HG02763 (cell line): Measurements from ENCODE around the gene NAV3.

Experiments used
- ATAC-seq: cut with Tn5 transposase; IDR thresholded peaks from one replicate; pipeline ENCODE4 v1.9.1; 2021; ENCODE audit warnings: mild to moderate bottlenecking, moderate library complexity; ENCODE audit not compliant: unreplicated experiment

Gene NAV3

DNA sequence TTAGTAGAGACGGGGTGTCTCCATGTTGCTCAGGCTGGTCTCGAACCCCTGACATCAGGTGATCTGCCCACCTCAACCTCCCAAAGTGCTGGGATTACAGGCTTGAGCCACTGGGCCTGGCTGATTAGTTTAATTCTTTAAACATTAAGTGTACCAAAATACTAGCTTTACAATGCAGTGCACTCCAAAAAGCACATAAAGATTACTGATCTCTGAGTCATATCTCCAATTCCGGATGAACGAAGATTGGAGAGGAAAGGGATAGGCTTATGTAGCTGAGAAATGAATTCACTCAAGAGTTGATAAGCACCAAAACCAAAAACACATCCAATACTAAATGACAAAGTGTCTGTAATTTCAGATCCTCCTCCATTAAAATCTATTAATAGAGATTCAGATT lies 15.1 kb downstream of the NAV3 start:
- ATAC-seq: no peak

DNA sequence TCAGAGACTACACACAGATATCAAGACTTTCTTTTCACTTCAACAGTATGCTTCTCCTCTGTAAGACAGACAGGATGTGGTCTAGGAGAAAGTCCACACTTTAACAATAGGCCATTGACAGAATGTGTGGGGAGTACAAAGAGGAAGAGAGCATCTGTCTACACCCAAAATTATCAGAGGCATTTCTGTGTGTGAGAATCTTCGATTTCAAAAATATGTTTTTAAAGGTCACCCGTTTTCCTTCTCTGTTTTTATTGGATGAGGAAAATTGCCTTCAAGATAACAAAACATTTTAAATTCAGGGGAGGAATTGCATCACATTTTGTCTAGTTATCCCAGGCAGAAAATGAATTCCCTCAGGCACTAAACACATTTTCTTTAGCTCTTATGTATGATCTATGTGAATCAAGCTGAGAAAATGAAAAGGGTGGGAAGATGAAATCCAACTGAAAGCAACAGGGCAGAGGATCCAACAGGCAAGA lies 16.4 kb downstream of the NAV3 start:
- ATAC-seq: peak; percentile 97

DNA sequence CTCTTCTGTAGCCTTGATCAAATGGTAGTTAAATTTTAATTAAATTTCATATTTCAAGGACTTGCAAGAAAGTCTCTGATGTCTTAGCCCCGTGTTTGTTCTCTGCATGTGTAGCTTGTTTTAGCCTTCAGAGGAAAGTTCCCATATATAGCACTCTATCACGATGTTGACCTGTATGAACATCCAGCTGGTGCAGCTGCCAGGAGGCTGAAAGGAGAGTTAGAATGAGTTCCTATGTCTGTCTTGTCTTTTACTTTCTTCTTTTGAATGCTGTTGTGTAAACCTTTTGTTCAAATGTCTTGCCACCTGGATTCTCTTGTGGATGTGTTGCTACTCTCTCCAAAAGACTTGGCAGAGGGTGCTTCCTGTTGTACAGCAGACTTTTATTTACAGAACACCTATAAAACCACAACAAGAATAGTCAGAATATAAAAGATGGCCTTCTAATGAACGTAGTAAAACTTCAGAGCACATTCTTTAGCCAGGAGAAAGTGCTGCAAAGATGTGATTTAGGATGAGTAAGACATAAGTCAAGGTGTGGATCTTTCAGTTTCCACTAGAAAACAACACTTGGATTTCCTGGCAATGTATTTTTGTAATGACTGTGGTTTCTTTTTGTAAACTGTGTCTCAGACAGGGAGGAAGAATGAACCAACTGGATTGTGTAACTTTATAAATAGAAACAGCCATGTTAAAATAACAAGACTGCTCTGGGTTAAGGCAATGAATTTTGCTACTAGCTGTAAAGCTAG lies 17.2 kb downstream of the NAV3 start:
- ATAC-seq: no peak

DNA sequence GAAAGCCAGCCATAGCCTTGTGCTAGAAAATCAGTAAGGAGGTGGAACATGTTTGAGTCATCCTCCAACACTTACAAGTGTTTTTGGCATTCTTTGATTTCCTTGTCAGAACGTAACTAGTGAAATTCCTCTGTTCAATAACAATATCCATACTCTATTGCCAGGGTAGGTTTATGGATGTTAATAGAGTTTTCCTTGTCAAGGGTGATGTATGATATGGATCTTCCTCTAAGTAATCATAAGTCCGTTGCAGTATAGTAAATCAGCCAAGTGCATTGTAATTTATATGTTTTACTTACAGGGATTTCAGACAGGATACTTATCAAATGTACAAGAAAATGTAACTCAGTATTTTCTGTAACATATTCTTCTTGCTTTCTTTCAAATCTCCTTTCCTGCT lies 19.4 kb downstream of the NAV3 start:
- ATAC-seq: no peak

DNA sequence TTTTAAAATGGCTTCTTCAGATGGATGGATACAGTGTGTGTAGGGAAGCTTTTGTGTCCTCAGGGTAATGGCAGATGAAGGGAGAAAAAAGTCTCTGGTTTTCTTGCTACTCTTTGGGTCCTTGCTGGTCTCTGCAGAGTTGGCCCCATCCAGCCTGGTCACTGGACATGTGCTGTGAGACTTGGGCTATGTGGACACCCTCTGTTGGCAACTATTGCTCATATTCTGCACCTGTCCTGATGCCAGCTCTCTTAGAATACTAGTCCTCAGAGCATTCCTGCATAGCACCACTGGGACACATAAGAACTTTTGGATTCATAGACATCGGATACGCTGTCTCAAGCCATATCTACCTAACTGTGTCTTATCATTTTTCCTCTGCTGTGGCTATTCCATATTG lies 20.0 kb downstream of the NAV3 start:
- no peak for ATAC-seq

DNA sequence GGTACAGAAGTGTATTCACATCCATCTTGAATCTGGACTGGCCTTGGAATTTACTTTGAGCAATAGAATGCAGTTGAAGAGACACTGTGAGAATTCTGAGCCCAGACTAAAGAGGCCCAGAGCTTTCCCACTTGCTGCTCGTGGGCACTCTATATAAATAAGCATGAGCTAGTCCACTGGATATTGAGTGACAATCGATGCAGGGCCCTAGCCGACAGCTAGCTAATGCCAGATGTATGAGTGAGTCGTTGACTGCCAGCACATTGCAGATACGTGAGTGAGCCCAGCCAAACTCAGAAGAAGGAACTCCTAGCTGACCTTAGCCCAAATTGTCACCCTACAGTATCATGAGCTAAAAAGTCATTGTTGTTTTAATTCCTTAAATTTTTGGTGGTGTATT lies 24.9 kb downstream of the NAV3 start:
- ATAC-seq: no peak

DNA sequence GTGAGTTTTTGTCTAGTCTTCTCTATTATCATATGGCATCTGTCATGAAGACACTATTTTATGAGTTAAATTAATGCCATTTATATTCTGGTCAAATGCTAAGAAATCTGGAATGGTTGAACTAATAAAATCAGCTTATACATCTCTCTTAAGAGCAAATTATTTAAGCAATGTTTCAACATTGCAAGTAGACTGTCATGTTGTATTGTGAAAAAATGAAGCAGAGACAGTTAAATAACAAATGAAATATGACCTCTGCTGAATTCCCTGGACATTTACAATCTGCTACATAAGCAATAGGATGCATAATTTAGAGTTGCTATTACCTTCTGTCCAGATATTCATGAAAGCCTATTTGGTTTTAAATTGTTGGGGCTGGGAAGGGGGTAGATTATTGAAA lies 30.6 kb downstream of the NAV3 start:
- ATAC-seq: no peak

DNA sequence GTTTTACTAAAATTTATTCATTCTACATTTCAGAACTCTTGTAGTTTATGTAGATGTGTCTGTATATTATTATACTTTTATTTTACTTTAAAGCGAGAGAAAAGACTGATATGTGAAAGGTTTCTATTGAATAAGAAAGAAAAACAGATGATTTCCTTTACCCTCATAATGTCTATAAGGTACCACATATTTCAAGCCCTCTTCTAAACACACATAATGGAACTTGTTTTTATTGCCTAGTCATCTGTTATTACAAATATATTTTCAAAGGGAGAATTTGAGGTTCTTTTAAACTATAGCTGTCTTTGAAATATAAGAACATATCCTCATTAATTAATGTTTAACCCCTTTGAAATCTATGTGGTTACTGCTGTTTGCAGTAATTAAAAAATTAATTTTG lies 34.5 kb downstream of the NAV3 start:
- no peak for ATAC-seq

DNA sequence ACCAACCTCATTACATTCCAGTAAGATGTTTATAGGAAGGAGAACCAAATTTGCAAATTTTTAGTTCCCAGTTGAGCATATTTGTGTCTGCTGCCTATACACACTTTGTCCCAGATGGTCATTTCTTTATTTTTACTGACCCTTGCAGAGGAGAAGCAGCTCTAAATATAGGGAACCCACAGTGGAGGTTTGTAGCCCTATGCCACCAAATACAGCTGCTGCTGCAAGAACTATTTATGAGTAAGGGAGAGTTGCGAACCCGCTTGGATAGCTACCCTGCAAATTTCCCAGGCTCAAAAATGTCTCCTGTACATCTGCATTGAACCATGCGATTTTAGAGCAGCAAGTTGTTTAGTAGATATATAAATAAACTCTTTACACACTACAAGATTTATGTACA lies 48.2 kb downstream of the NAV3 start:
- ATAC-seq: no peak

DNA sequence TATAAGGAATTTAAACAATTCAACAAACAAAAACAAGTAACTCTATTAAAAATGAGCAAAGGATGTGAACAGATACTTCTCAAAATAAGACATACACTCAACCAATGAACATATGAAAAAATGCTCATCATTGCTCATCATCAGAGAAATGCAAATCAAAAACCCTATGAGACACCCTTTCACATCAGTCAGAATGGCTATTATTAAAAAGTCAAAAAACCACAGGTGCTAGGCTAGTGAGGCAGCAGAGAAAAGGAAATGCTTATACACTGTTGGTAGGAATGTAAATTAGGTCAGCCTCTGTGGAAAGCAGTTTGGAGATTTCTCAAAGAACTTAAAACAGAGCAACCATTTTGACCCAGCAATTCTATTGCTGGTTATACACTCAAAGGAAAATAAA lies 52.0 kb downstream of the NAV3 start:
- no peak for ATAC-seq

DNA sequence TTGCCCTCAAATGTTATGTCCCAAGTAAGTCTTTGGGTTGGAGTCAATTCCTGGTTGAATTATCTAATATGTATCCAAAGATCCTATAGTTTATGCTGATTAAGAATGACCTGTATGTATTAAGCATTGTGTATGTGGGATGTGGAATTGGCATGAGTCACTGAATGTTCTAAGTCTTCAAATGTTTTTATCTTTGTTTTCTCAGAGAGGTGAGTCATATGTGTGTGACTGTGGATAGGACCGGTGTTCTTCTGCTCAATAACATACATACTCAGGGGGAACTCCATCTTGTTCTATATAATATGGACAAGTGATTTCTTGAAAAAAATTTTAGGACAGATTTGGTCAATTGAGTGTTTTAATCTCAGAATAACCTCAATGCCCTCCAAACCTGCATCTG lies 57.9 kb downstream of the NAV3 start:
- ATAC-seq: no peak

DNA sequence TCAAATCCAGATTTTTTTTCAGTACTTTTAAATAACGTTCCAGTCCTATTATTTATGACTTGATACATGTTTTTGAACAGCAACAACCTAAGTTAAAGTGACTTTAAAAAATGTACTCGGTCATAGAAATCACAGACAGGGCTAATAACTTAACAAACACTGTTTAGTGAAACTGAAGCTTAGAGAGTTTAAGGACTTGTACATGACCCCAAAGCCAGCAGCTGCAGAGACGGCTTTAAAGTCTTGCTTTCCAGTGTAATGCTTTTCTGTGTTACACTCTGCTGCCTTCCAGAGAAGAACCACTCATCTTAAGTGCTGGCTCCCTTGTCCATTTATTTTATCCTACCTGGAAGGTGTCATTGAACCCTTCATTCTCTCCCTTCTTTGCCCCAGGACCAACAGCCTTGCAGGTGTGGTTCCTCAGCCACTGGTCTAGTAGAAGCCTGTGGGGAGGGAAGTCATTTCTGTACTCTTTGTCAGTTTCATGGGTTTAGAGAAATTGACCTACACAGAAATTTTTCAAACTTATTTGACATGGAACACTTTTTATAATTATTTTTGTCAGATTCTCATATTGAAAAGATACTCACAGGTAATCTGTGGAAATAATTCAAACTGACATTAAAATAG lies 60.9 kb downstream of the NAV3 start:
- ATAC-seq: no peak

DNA sequence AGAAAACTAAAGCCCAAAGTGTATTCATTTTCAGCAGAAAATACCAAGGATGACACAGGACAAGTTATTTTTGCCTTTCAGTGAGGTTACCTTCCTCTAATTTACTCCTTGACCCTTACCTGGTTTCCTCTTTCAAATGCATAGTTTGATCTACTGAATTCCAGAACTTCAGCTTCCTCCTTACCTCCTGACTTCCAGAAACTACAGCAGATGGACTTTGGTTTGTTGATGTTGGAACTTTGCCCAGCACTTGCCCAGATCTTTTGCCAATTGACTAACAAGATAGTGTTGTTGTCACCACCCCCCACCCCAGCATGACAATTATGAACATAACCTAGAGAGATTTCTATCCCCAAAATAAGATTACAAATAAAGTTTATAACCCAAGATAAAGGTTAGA lies 63.2 kb downstream of the NAV3 start:
- no peak for ATAC-seq

DNA sequence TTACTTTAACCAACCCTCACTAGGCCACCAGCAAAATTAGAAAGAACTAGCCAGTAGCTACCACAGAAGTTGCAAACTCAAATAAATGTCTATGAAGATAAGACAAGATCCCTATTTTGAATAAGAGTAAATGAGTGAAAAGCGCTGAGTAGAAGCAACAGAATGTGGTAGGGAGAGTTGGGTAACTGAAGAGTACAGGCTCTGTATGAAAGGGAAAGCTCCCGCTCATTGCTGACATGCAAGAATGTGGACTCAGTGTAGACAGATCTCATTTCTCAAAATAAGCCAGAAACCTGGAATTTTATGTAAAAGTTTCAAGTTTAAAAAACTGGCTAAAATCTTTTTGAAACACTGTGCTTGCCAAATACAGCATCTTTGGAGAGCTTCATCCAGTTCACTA lies 63.9 kb downstream of the NAV3 start:
- ATAC-seq: no peak

DNA sequence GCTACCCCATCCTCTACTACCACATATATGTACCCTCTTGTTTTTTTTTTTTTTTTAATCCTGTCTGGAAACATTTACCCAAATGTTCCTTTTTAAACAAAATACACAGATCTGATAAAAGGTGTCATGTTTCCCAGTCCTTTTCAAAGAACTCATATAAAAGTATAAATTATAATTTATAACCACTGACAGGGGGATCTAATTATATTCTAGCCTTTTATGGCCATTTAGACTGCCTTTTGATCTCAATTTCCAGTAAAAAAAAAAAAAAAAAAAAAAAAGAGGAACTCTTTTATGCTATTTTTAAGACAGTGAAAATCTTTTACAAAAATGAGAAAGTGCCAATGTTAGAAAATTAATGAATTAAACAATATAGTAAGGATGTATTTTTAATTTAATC lies 65.0 kb downstream of the NAV3 start:
- no peak for ATAC-seq

DNA sequence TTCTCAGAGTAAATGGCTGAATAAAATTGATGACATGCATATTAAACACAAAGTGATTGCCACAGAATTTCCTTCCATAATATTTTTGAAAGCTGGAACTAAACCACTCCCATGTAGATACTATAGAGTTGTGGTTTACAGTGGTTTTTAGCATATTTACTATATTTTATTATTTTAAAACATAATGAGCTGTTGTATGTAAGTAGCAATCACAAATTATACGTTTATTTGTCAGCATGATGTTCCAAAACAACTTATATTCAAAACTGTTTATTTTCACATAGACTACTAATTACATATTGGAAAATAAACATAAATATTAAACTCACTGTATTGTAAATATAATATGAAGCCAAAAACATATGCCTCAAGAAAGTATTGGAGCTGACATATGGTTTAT lies 77.2 kb downstream of the NAV3 start:
- no peak for ATAC-seq

DNA sequence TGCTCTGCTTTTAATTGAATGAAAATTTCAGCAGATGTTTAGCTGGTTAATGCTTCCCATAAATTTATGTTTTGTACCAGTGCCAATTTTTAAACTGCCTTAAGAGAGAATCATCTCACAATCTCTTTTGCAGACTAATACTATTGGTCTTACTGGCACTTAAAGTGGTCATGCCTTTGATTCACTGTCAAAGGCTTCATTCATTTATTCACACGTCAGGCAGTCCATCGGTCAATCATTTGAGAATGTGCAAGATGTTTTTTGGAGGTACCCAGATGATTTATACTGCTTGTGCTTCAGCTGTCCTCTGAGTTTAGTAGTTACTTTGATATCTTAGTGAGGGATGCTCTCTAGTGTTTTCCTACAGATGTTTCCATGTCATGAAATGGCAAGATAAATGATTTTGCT lies 83.4 kb downstream of the NAV3 start:
- no peak for ATAC-seq

DNA sequence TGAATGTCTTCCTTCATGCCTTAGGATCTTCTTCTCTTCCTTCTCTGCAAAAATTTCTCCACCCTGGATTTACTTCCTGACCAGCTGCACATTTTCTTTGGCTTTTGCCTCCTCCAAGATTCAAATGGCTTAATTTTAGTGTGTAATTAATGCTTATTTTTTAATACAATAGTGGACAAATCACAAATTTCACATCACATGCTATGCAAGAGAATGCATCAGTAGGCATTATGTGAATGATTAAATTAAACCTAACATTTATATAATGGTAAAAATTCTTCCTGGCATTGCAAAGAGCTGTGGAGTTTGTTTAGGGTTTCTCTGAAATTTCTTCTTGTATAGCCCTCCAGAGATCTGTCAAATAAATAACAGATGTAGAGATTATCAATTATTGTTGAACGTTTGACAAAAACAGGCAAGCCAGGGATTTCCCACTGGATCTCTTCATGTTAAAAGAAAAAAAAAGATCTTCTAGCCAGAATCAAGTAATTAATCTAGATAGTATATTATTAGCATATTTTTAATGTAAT lies 84.4 kb downstream of the NAV3 start:
- ATAC-seq: no peak

DNA sequence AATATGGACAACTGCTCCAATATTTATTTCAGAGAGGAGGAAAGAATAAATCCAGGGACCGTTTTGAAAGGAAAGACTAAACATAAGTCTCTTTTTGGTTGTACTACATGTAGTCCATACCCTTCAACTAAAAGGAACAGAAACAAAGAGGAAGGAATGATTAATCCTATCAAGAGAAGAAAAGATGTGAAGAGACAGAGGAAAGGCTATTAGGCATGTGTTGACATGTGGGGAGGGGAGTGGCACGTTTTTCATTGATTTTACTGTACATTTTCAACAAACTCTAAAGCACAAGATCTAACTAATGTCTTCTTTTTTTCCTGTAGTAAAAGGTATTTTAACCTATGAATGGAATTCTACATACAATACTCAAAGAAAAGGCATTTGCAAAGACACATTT lies 85.6 kb downstream of the NAV3 start:
- no peak for ATAC-seq

DNA sequence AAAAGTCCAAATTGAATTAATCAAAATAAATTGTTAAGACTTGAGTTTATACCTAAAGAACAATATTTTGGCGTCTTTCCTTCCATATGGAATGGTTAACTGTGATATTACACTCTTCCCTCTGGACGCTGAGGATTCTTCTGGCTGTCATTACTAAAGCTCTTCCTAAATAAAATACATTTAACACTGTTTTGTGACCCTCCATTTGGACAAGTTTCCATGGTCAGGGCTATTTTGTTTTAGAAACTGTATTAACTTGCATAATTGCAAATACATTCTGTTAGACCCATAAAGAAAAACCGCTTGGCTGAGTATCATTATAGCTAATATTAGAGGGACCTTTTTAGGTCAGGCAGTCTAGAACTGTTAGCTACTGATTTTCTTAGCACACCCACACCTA lies 87.4 kb downstream of the NAV3 start:
- ATAC-seq: no peak

DNA sequence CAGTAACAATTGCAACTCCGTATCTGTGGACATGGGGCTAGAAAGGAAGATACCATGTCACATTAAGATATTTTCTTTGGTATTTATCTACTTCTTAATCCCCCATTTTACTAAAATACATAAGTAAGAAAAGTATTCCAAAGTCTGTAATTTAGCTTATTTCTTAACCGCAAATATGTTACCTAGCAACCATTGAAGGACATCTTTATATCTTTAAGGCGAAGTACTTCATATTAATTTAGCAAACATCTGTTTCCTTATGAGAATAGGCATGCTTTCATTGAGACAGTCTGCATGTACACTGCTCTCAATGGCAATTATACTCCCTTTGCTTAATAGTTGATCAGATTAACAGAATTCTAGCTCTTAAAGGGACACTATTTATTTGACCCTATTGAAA lies 88.8 kb downstream of the NAV3 start:
- ATAC-seq: no peak

DNA sequence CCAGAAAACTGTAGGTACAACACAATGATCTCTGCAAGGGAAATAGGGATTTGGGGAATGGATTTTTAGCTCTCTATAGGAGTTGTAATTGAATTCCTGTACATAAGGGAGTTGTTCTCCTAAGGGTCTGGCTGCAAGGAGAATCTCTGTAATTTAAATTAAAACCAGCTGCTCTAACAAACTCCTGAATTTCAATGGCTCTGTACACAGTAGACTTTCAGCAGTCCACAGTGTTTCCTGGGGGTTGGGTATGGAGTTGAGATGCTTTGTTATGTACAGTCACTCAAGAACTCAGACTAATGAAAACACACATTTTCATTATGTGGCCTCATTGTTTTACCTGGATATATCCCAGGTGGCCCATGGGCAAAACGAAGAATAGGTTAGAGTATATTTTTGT lies 93.2 kb downstream of the NAV3 start:
- ATAC-seq: no peak

DNA sequence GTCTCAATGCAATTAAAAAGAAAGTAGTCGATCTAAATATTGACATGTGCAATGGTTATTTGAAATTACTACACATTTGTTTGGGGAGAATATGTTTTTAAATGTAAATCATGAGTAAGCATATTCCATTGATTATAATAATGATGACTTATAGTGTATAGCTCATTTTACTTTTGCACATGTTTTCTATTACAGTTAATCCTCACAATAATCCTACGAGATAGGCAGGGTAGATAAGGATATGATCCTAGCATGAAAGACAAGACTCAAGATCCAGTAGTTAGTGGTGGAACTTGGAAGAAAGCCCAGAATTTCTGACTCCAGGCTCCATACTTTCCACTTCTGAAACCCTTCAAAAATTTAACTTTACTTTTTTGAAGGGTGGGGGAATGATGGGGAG lies 94.0 kb downstream of the NAV3 start:
- no peak for ATAC-seq
